HG03108 (cell line): ENCODE data around the gene ZNHIT1.
"Not testable (repeated sequence)": the region's sequence is repeated elsewhere in the genome, so short reads cannot be mapped to it uniquely, and the experiment has no call there.

Experiments
- ATAC-seq: cut with Tn5 transposase; IDR thresholded peaks from one replicate; pipeline ENCODE4 v1.9.1; 2021; ENCODE audit warnings: moderate library complexity; ENCODE audit not compliant: unreplicated experiment

Gene ZNHIT1

GRCh38 chr7:101186844-101187428, 31.0 kb upstream of the ZNHIT1 start:
- ATAC-seq = no peak

GRCh38 chr7:101189109-101189508, 28.9 kb upstream of the ZNHIT1 start:
- ATAC-seq = no peak

- ATAC-seq = no peak
These were observed 22.1 kb upstream of the ZNHIT1 start for GRCh38 chr7:101195884-101196283.

GRCh38 chr7:101197991-101198390, 20.0 kb upstream of the ZNHIT1 start:
- ATAC-seq = no peak

GRCh38 chr7:101198476-101198875, 19.5 kb upstream of the ZNHIT1 start:
- no peak for ATAC-seq

GRCh38 chr7:101199522-101199921, 18.4 kb upstream of the ZNHIT1 start:
- ATAC-seq = not testable (repeated sequence)

- no peak for ATAC-seq
These were observed 17.5 kb upstream of the ZNHIT1 start for GRCh38 chr7:101200504-101200861.

- no peak for ATAC-seq
These were observed 16.9 kb upstream of the ZNHIT1 start, which contains the start of gene MOGAT3 for GRCh38 chr7:101200862-101201599. Gene MOGAT3, minus strand, starts transcription at chr7:101201036. Its CDS starts 182 bp downstream, at chr7:101200854.

- ATAC-seq = no peak
These were observed 16.0 kb upstream of the ZNHIT1 start for GRCh38 chr7:101201695-101202602.

GRCh38 chr7:101202603-101202918, 15.4 kb upstream of the ZNHIT1 start:
- ATAC-seq = no peak

GRCh38 chr7:101203740-101204738, 13.9 kb upstream of the ZNHIT1 start:
- ATAC-seq = not testable (repeated sequence)

GRCh38 chr7:101205901-101206664, 11.9 kb upstream of the ZNHIT1 start:
- no peak for ATAC-seq

GRCh38 chr7:101206665-101207042, 11.3 kb upstream of the ZNHIT1 start:
- no peak for ATAC-seq

- ATAC-seq = no peak
These were observed 10.5 kb upstream of the ZNHIT1 start for GRCh38 chr7:101207459-101207858.

GRCh38 chr7:101208794-101209193, 9.2 kb upstream of the ZNHIT1 start:
- no peak for ATAC-seq

- ATAC-seq = no peak
These were observed 7.8 kb upstream of the ZNHIT1 start for GRCh38 chr7:101210143-101210542.

- ATAC-seq = no peak
These were observed 6.5 kb upstream of the ZNHIT1 start for GRCh38 chr7:101211501-101211900.

GRCh38 chr7:101212014-101212413, 6.0 kb upstream of the ZNHIT1 start:
- no peak for ATAC-seq

- ATAC-seq = no peak
These were observed 1.7 kb upstream of the ZNHIT1 start for GRCh38 chr7:101216001-101216859.
